Measurements from ENCODE around the gene FKBP15.
"Not testable (repeated sequence)": the region's sequence is repeated elsewhere in the genome, so short reads cannot be mapped to it uniquely, and the experiment has no call there.

FKBP15 gene

DNA sequence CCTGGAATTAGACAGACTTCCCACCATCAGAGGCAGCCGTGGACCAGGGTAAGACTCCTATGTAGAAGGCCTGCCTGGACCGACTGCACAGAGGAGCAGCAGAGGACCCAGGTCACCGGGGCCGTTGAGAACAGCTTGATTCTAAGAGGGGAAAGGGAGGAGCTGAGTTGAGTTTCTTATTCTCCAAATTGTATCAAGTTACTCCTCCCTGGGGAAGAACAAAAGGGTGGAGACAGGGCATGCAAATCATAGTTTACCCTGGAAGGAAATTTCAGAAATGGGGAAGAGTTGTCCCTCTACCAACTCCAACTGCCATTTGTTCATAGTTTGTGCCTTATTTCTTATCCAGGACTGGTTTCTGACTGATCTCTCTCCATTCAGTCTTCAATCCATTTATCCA lies 91.2 kb downstream of the FKBP15 start:
- no peaks in the 10 kb centered on the region for H3K36me3 ChIP-seq (ENCODE audit: insufficient read depth, low read length)
- H2AFZ ChIP-seq (ENCODE audit: low read depth, low read length) = no peak overlapping the region
- no peaks in the 10 kb centered on the region for H3K27me3 ChIP-seq (ENCODE audit: insufficient read depth, low read length, poor library complexity)
- DNase-seq = no peak
- no peak for ATAC-seq (ENCODE audit: insufficient read depth, low read depth)
- H3K27ac ChIP-seq (ENCODE audit: low read length) = no peak overlapping the region
- no peaks in the 10 kb centered on the region for H3K79me2 ChIP-seq (ENCODE audit: insufficient read depth, low read length)
- no peaks in the 10 kb centered on the region for H3K4me1 ChIP-seq (ENCODE audit: insufficient read depth, low read length)
- TF ChIP-seq, protein P1, sequence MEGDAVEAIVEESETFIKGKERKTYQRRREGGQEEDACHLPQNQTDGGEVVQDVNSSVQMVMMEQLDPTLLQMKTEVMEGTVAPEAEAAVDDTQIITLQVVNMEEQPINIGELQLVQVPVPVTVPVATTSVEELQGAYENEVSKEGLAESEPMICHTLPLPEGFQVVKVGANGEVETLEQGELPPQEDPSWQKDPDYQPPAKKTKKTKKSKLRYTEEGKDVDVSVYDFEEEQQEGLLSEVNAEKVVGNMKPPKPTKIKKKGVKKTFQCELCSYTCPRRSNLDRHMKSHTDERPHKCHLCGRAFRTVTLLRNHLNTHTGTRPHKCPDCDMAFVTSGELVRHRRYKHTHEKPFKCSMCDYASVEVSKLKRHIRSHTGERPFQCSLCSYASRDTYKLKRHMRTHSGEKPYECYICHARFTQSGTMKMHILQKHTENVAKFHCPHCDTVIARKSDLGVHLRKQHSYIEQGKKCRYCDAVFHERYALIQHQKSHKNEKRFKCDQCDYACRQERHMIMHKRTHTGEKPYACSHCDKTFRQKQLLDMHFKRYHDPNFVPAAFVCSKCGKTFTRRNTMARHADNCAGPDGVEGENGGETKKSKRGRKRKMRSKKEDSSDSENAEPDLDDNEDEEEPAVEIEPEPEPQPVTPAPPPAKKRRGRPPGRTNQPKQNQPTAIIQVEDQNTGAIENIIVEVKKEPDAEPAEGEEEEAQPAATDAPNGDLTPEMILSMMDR (IDR thresholded peaks at IDR 0.05; ENCODE audit: borderline replicate concordance, extremely low read depth, low read length, poor library complexity, severe bottlenecking) = no peak
- TF ChIP-seq EZH2 (IDR thresholded peaks at IDR 0.05; ENCODE audit: borderline replicate concordance, low read depth, low read length, severe bottlenecking) = no peak
- no peaks in the 10 kb centered on the region for H4K20me1 ChIP-seq (ENCODE audit: insufficient read depth, low read length)
- no peaks in the 10 kb centered on the region for H3K9me3 ChIP-seq (ENCODE audit: insufficient read depth, low read length, severe bottlenecking)
- H3K9ac ChIP-seq (ENCODE audit: low read depth, low read length) = no peak overlapping the region
- H3K4me3 ChIP-seq (ENCODE audit: low read depth in 1 of 2, low read length in 2 of 2) = no peak overlapping the region
- no peak overlapping the region for H3K4me2 ChIP-seq (ENCODE audit: insufficient read depth, low read length)

DNA sequence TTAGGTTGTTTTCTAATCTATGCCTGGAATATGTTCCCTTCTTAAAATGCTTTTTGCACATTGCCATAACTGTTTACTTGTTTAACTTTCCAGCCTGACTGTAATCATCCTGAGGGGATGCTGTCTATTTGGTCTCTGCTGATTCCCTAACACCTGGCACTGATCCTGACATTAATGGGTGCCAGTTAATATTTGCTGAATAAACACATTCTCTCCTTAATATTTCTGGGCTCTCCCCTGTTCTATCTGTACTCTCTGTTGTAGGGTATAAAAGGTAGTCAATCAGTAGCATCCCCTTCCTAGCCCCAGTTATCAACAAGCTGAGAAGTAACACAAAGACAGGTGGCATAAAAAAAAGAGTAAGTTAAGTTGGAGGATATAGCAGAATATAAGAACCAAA lies 91.6 kb downstream of the FKBP15 start:
- Histone ChIP-seq H3K4me1 (ENCODE audit: insufficient read depth, low read length) (no peaks in the 10 kb centered on the region), H3K79me2 (ENCODE audit: insufficient read depth, low read length) (no peaks in the 10 kb centered on the region), H3K9me3 (ENCODE audit: insufficient read depth, low read length, severe bottlenecking) (no peaks in the 10 kb centered on the region), H3K4me2 (ENCODE audit: insufficient read depth, low read length) (no peak overlapping the region), H3K36me3 (ENCODE audit: insufficient read depth, low read length) (no peaks in the 10 kb centered on the region), H2AFZ (ENCODE audit: low read depth, low read length) (no peak overlapping the region), H3K9ac (ENCODE audit: low read depth, low read length) (no peak overlapping the region), H3K27ac (ENCODE audit: low read length) (no peak overlapping the region), H3K27me3 (ENCODE audit: insufficient read depth, low read length, poor library complexity) (no peaks in the 10 kb centered on the region), H4K20me1 (ENCODE audit: insufficient read depth, low read length) (no peaks in the 10 kb centered on the region), H3K4me3 (ENCODE audit: low read depth in 1 of 2, low read length in 2 of 2) (no peak overlapping the region)
- DNase-seq = no peak
- TF ChIP-seq, protein P1 (IDR thresholded peaks at IDR 0.05; ENCODE audit: borderline replicate concordance, extremely low read depth, low read length, poor library complexity, severe bottlenecking) = no peak
- no peak for TF ChIP-seq EZH2 (IDR thresholded peaks at IDR 0.05; ENCODE audit: borderline replicate concordance, low read depth, low read length, severe bottlenecking)
- ATAC-seq (ENCODE audit: insufficient read depth, low read depth) = no peak

DNA sequence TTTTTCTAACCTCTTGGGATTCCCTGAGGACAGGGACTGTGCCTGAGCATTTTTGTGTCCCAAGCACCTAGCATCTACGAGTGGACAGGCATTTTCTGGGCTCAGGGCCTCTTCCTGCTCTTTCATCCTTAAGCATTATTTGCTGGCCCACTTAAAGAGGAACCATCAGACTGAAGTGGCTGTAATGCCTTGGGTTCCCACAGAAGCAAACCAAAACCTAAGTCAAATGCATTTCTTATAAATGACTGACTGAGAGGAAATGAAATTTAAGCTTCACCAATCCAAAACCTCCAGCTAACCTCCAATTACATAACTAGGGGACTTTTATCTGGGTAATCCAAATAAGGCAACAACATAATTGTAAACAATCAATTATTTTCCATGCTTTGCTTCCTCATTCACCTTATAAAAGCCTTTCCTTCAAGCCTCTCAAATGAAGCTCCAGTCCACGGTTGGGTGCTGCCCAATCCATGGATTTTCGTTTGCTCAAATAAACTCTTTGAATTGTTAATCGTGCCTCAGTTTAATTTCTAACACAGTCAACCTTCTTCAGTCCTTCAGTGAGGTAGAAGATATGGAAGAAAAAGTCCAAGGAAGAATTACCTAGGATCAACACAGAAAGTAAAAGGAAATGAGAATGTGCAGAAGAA lies 95.6 kb downstream of the FKBP15 start:
- no peak overlapping the region for H3K4me2 ChIP-seq (ENCODE audit: insufficient read depth, low read length)
- no peak for ATAC-seq (ENCODE audit: insufficient read depth, low read depth)

DNA sequence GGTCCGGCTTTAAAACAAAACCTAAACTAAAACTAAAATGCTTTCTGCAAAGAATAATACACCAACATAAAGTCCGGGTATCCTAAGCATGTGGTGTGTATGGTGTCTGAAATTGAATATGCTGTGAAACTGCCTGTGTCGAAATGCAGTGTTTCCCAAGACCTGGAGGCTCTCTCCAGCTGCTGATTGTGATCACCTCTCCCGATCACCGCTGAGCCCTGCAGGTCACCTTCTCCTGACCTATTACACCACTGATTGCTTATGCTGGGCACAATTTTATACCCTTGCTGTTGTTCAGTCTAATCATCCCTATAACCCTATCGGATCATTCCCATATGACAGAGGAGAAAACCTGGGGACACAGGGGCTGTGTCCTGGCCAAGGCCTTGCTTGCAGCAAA lies 102.2 kb downstream of the FKBP15 start:
- H3K4me2 ChIP-seq (ENCODE audit: insufficient read depth, low read length); H3K4me1 ChIP-seq (ENCODE audit: insufficient read depth, low read length); DNase-seq; H2AFZ ChIP-seq (ENCODE audit: low read depth, low read length); H3K36me3 ChIP-seq (ENCODE audit: insufficient read depth, low read length); H4K20me1 ChIP-seq (ENCODE audit: insufficient read depth, low read length); H3K27ac ChIP-seq (ENCODE audit: low read length); H3K79me2 ChIP-seq (ENCODE audit: insufficient read depth, low read length); H3K27me3 ChIP-seq (ENCODE audit: insufficient read depth, low read length, poor library complexity); H3K9ac ChIP-seq (ENCODE audit: low read depth, low read length); H3K9me3 ChIP-seq (ENCODE audit: insufficient read depth, low read length, severe bottlenecking); H3K4me3 ChIP-seq (ENCODE audit: low read depth in 1 of 2, low read length in 2 of 2); ATAC-seq (ENCODE audit: insufficient read depth, low read depth): not testable (repeated sequence)

More for the DNA sequence above, 95.6 kb downstream of the FKBP15 start:
- Histone ChIP-seq H3K9me3 (ENCODE audit: insufficient read depth, low read length, severe bottlenecking) (no peaks in the 10 kb centered on the region), H3K27ac (ENCODE audit: low read length) (no peak overlapping the region), H3K4me3 (ENCODE audit: low read depth in 1 of 2, low read length in 2 of 2) (no peak overlapping the region), H3K79me2 (ENCODE audit: insufficient read depth, low read length) (no peaks in the 10 kb centered on the region), H4K20me1 (ENCODE audit: insufficient read depth, low read length) (no peaks in the 10 kb centered on the region), H2AFZ (ENCODE audit: low read depth, low read length) (no peak overlapping the region), H3K27me3 (ENCODE audit: insufficient read depth, low read length, poor library complexity) (no peaks in the 10 kb centered on the region), H3K36me3 (ENCODE audit: insufficient read depth, low read length) (no peaks in the 10 kb centered on the region), H3K9ac (ENCODE audit: low read depth, low read length) (no peak overlapping the region), H3K4me1 (ENCODE audit: insufficient read depth, low read length) (no peaks in the 10 kb centered on the region)
- DNase-seq = no peak
- TF ChIP-seq EZH2 (IDR thresholded peaks at IDR 0.05; ENCODE audit: borderline replicate concordance, low read depth, low read length, severe bottlenecking) = no peak
- TF ChIP-seq, protein P1 (IDR thresholded peaks at IDR 0.05; ENCODE audit: borderline replicate concordance, extremely low read depth, low read length, poor library complexity, severe bottlenecking) = no peak

All from DND-41 (cell line).